CD4-positive, CD25-positive, alpha-beta regulatory T cell (primary cell): ENCODE data around the gene SPCS2. TPM values are rescaled to one million over a fixed set of nuclear protein-coding genes. Genes with fewer than 3 reads are reported as not detected.
"Not testable (repeated sequence)": the region's sequence is repeated elsewhere in the genome, so short reads cannot be mapped to it uniquely, and the experiment has no call there.

Experiments
- ATAC-seq, 2 donors: fragments of 150-1000 bp; cut with Tn5 transposase; one replicate each; pipeline ENCODE4 v1.10.0; 2021; ENCODE audit warnings: low read depth in 2 of 2, moderate number of reproducible peaks in 2 of 2, moderate library complexity in 1 of 2
- DNase-seq, 3 donors: peaks; one replicate each; pipeline versions ENCODE4 v3.0.0 to v3.0.0-alpha.2; 2012 to 2022; ENCODE audit warnings: mixed read lengths in 1 of 3
- H3K27ac ChIP-seq: one replicate; pipeline ENCODE4 v1.7.0; 2013; ENCODE audit warnings: mild to moderate bottlenecking, low read length; ENCODE audit not compliant: insufficient read depth, poor library complexity, severe bottlenecking
- H3K27me3 ChIP-seq: one replicate; pipeline ENCODE4 v1.7.0; 2013; ENCODE audit warnings: low read length; ENCODE audit not compliant: control insufficient read depth, insufficient read depth
- H3K36me3 ChIP-seq: one replicate; pipeline ENCODE4 v1.7.0; 2013; ENCODE audit warnings: mild to moderate bottlenecking, low read length, moderate library complexity; ENCODE audit not compliant: control insufficient read depth, insufficient read depth
- H3K4me1 ChIP-seq: 2 replicates; pipeline ENCODE4 v1.7.0; 2013; ENCODE audit warnings: mild to moderate bottlenecking, low read length; ENCODE audit not compliant: insufficient read depth, control insufficient read depth, poor library complexity, severe bottlenecking
- H3K4me3 ChIP-seq: one replicate; pipeline ENCODE4 v1.7.0; 2013; ENCODE audit warnings: low read depth, mild to moderate bottlenecking, low read length, moderate library complexity
- H3K9me3 ChIP-seq, 2 experiments: 1 replicate in 1 of 2; 2 replicates in 1 of 2; pipeline ENCODE4 v1.7.0; 2013; ENCODE audit warnings: low read length in 2 of 2, mild to moderate bottlenecking in 1 of 2, moderate library complexity in 1 of 2; ENCODE audit not compliant: control insufficient read depth in 2 of 2
- H3K27ac Mint-ChIP-seq, 3 donors: one replicate each; pipeline ENCODE4 v1.8.0; 2020 to 2022; ENCODE audit warnings: mild to moderate bottlenecking in 3 of 3, mixed read lengths in 3 of 3, moderate library complexity in 2 of 3
- H3K27me3 Mint-ChIP-seq: one replicate; pipeline ENCODE4 v1.8.0; 2022; ENCODE audit warnings: mild to moderate bottlenecking, mixed read lengths
- H3K36me3 Mint-ChIP-seq: one replicate; pipeline ENCODE4 v1.8.0; 2020; ENCODE audit warnings: mixed read lengths
- H3K4me1 Mint-ChIP-seq, 4 donors: one replicate each; pipeline ENCODE4 v1.8.0; 2020 to 2022; ENCODE audit warnings: mixed read lengths in 4 of 4, mild to moderate bottlenecking in 1 of 4
- H3K4me3 Mint-ChIP-seq, 4 donors: one replicate each; pipeline ENCODE4 v1.8.0; 2020 to 2022; ENCODE audit warnings: mild to moderate bottlenecking in 4 of 4, mixed read lengths in 4 of 4, moderate library complexity in 3 of 4
- H3K9me3 Mint-ChIP-seq, 7 donors: one replicate each; pipeline ENCODE4 v1.8.0; 2020 to 2022; ENCODE audit warnings: mixed read lengths in 7 of 7, mild to moderate bottlenecking in 3 of 7, moderate library complexity in 2 of 7
- polyA plus RNA-seq, 4 donors: library from polyadenylated mRNA; unstranded; fragments of 300-500 nt; fragmentation: Illumina TruSeq; gene quantifications; one replicate each; pipeline ENCODE4 v1.2.3, GENCODE V29; 2021
- total RNA-seq: library from RNA; stranded (reverse); gene quantifications from one replicate; pipeline ENCODE4 v1.2.3, GENCODE V29; 2022

The SPCS2 gene
- total and polyA plus RNA-seq, 5 donors from 2014 or later, result 73.2 to 266 (median 180) TPM

DNA sequence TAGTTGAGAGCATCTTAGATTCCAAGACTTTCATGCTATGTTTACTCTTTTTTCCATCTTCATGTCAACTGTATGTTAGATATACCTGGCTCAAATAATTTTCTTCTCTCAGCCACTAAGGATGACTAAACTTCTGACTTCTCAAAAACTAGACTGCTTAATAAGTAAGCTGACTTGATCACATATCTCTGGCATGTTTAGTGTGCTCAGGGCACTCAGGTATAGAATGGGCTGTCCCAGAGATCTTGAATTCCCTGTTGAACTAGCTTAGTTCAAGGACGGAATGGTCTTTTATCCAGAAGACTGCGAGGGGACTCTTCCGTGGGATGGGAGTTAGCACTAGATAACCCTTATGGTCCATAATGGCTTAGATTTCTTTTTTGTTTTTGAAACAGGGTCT, 52.6 kb downstream of the SPCS2 start:
- Histone ChIP-seq H3K9me3 (no peaks in the 10 kb centered on the region), H3K4me1 (no peaks in the 10 kb centered on the region), H3K27ac (no peak overlapping the region), H3K36me3 (peaks cover 18% of the 10 kb centered on the region), H3K27me3 (no peaks in the 10 kb centered on the region), H3K4me3 (no peak overlapping the region)
- Mint-ChIP-seq H3K27ac (peak overlapping the region in 2 of 3 donors; percentile 5 to 39), H3K4me3 (no peak overlapping the region), H3K27me3 (no peaks in the 10 kb centered on the region), H3K4me1 (peaks cover 3 to 17% (median 10%) of the 10 kb centered on the region in 4 donors), H3K36me3 (peaks cover 20% of the 10 kb centered on the region), H3K9me3 (peaks cover 0 to 2% (median 0%) of the 10 kb centered on the region in 7 donors)
- ATAC-seq (no peak), DNase-seq (no peak)

DNA sequence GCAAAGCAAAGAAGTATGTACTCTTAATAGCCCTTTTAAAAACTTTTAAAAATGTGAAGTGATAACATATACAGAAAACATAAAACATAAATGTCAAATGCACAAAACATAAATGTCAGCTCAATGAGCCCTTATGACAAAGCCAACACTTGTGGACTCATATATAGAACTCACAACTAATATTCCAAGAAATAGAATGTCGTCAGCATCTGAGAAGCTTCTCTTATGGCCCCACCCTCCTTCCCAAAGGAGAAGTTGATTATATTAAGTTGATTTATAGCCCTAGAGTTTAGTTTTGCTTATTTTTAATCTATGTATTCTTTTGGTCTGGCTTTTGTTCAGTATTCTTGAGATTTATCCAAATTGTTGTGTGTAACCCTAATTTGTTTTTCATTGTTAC, 53.5 kb downstream of the SPCS2 start:
- DNase-seq, result no peak
- no peak overlapping the region for H3K27ac Mint-ChIP-seq
- H3K4me1 Mint-ChIP-seq, result peaks cover 3 to 17% (median 8%) of the 10 kb centered on the region in 4 donors
- no peak overlapping the region for H3K4me3 ChIP-seq
- no peaks in the 10 kb centered on the region for H3K9me3 ChIP-seq
- H3K36me3 Mint-ChIP-seq, result peaks cover 28% of the 10 kb centered on the region
- ATAC-seq, result no peak
- no peaks in the 10 kb centered on the region for H3K27me3 ChIP-seq
- H3K4me1 ChIP-seq, result no peaks in the 10 kb centered on the region
- no peak overlapping the region for H3K4me3 Mint-ChIP-seq
- no peaks in the 10 kb centered on the region for H3K27me3 Mint-ChIP-seq
- H3K36me3 ChIP-seq, result peaks cover 25% of the 10 kb centered on the region
- H3K9me3 Mint-ChIP-seq, result peaks cover 0 to 2% (median 0%) of the 10 kb centered on the region in 7 donors
- no peak overlapping the region for H3K27ac ChIP-seq

DNA sequence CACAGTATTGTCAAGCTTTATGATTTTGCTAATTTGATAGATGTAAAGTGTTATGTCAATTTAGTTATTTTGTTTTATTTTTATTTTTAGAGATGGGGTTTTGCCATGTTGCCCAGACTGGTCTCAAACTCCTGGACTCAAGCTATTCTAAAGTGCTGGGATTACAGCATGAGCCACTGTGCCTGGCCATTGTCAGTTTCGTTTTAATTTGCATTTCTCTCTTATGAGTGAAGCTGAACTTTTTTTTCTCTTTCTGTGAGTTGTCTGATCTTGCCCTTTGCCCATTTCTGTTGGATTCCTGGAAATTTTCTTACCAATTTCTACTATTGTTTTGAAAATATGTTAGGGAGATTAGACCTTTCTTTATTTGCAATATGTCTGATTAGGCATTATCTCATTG, 55.1 kb downstream of the SPCS2 start:
- H3K27ac ChIP-seq, result no peak overlapping the region
- peaks cover 0 to 2% (median 0%) of the 10 kb centered on the region in 7 donors for H3K9me3 Mint-ChIP-seq

GRCh38 chr11:75011357-75011756, 62.3 kb downstream of the SPCS2 start:
- Mint-ChIP-seq H3K4me1 (no peaks in the 10 kb centered on the region), H3K9me3 (no peaks in the 10 kb centered on the region), H3K27ac (peak overlapping the region in 1 of 3 donors; percentile 79), H3K4me3 (no peak overlapping the region), H3K36me3 (peaks cover 59% of the 10 kb centered on the region), H3K27me3 (no peaks in the 10 kb centered on the region)
- Histone ChIP-seq H3K36me3 (peaks cover 30% of the 10 kb centered on the region), H3K4me3 (no peak overlapping the region), H3K9me3 (no peaks in the 10 kb centered on the region), H3K27ac (no peak overlapping the region), H3K4me1 (no peaks in the 10 kb centered on the region), H3K27me3 (no peaks in the 10 kb centered on the region)
- no peak for ATAC-seq
- no peak for DNase-seq

More for the DNA sequence above, 55.1 kb downstream of the SPCS2 start:
- Mint-ChIP-seq H3K36me3 (peaks cover 36% of the 10 kb centered on the region), H3K27ac (no peak overlapping the region), H3K27me3 (no peaks in the 10 kb centered on the region), H3K4me1 (peaks cover 3 to 17% (median 8%) of the 10 kb centered on the region in 4 donors), H3K4me3 (no peak overlapping the region)
- H3K4me1 ChIP-seq, result no peaks in the 10 kb centered on the region
- peaks cover 29% of the 10 kb centered on the region for H3K36me3 ChIP-seq
- H3K4me3 ChIP-seq, result no peak overlapping the region
- no peaks in the 10 kb centered on the region for H3K27me3 ChIP-seq
- ATAC-seq (no peak), DNase-seq (no peak)
- H3K9me3 ChIP-seq, result no peaks in the 10 kb centered on the region

GRCh38 chr11:75011872-75012271, 62.8 kb downstream of the SPCS2 start:
- Mint-ChIP-seq H3K9me3 (no peaks in the 10 kb centered on the region), H3K36me3 (peaks cover 56% of the 10 kb centered on the region), H3K4me3 (no peak overlapping the region), H3K27ac (no peak overlapping the region), H3K27me3 (no peaks in the 10 kb centered on the region), H3K4me1 (no peaks in the 10 kb centered on the region)
- Histone ChIP-seq H3K4me3 (no peak overlapping the region), H3K9me3 (no peaks in the 10 kb centered on the region), H3K27ac (no peak overlapping the region), H3K27me3 (no peaks in the 10 kb centered on the region), H3K4me1 (no peaks in the 10 kb centered on the region), H3K36me3 (peaks cover 25% of the 10 kb centered on the region)
- ATAC-seq, result no peak
- DNase-seq, result no peak

DNA sequence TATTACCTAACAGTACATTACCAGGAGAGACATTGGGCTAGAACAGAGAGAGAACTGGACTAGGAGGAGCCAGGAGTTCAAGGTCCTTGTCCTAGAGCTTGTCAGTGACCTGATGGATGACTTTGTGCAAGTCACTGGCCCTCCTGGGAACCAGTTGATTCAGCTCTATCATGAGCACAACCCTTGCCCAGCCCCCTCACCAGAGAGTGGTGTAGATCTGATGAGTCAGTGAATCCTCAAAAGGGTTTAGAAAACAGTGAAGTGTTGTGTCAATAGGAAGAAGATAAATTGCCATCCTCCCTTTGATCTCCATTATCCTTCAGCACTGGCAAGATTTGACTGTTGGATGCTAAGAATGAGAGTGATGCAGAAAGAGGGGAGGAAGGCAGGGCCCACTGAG, 64.0 kb downstream of the SPCS2 start:
- no peak overlapping the region for H3K4me3 Mint-ChIP-seq
- H3K4me3 ChIP-seq, result no peak overlapping the region
- H3K4me1 Mint-ChIP-seq, result no peaks in the 10 kb centered on the region
- H3K27ac Mint-ChIP-seq, result no peak overlapping the region
- H3K36me3 ChIP-seq, result peaks cover 18% of the 10 kb centered on the region
- no peaks in the 10 kb centered on the region for H3K27me3 Mint-ChIP-seq
- ATAC-seq (no peak), DNase-seq (no peak)
- H3K36me3 Mint-ChIP-seq, result peaks cover 47% of the 10 kb centered on the region
- H3K9me3 ChIP-seq, result no peaks in the 10 kb centered on the region
- H3K27me3 ChIP-seq, result no peaks in the 10 kb centered on the region
- no peaks in the 10 kb centered on the region for H3K9me3 Mint-ChIP-seq
- no peak overlapping the region for H3K27ac ChIP-seq
- no peaks in the 10 kb centered on the region for H3K4me1 ChIP-seq

DNA sequence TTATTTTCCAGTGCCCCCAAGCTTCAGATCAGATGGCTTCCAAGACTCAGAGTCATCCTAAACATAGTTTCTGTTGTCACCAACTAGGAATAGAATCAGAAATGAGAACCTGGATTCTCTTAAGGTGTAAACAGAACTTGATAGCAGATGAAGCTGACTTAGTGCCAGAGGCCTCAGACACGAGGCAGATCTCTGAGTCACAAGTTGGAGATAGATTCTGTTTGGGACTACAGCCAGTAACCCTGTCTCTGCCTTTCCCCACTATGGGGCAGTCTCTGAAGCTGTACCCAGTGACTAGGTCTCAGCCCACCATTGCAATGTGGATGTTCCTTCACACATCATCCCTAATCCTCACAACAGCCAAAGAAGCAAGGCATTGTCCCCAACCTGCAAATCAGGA, 65.1 kb downstream of the SPCS2 start:
- Histone ChIP-seq H3K4me3 (no peak overlapping the region), H3K9me3 (no peaks in the 10 kb centered on the region), H3K27ac (no peak overlapping the region), H3K36me3 (peaks cover 16% of the 10 kb centered on the region), H3K27me3 (no peaks in the 10 kb centered on the region), H3K4me1 (no peaks in the 10 kb centered on the region)
- peaks cover 39% of the 10 kb centered on the region for H3K36me3 Mint-ChIP-seq
- no peak overlapping the region for H3K27ac Mint-ChIP-seq
- H3K9me3 Mint-ChIP-seq, result peaks cover 0 to 4% (median 0%) of the 10 kb centered on the region in 7 donors
- no peaks in the 10 kb centered on the region for H3K4me1 Mint-ChIP-seq
- no peaks in the 10 kb centered on the region for H3K27me3 Mint-ChIP-seq
- ATAC-seq (no peak), DNase-seq (no peak)
- H3K4me3 Mint-ChIP-seq, result no peak overlapping the region

DNA sequence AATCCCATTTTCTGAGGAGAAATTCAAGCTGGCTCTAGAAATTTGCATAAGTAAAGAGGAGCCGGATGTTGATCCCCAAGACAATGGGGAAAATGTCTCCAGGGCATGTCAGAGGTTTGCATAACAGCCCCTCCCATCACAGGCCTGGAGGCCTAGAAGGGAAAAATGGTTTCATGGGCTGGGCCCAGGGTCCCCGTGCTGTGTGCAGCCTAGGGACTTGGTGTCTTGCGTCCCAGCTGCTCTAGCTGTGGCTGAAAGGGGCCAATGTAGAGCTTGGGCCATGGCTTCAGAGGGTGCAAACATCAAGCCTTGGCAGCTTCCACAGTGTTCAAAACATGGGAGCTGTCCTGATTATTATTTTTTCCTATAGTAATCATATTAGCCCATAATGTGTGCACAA, 70.1 kb downstream of the SPCS2 start:
- H3K9me3 Mint-ChIP-seq, H3K27me3 Mint-ChIP-seq, H3K9me3 ChIP-seq, H3K27ac Mint-ChIP-seq, ATAC-seq, H3K4me3 ChIP-seq, H3K27ac ChIP-seq, DNase-seq, H3K36me3 ChIP-seq, H3K4me3 Mint-ChIP-seq, H3K4me1 ChIP-seq, H3K27me3 ChIP-seq, H3K36me3 Mint-ChIP-seq, H3K4me1 Mint-ChIP-seq: not testable (repeated sequence)
